Stimulated activated naive CD8-positive, alpha-beta T cell treated with anti-CD3 and anti-CD28 coated beads, Interleukin-15, Interleukin-2, amounts not matched to agents 100 U/mL and 50 U/mL, for 24 hours (primary cell): ENCODE measurements around the gene PDZD2.

Experiments used
- ATAC-seq: fragments of 150-1000 bp; cut with Tn5 transposase; one replicate; pipeline ENCODE4 v1.10.0; 2021
- DNase-seq: peaks from one replicate; pipeline ENCODE4 v3.0.0; 2021

The PDZD2 gene

GRCh38 chr5:31825518-31826068 is 186.7 kb downstream of the PDZD2 start:
- DNase-seq, result peak; percentile 34
- no peak for ATAC-seq

- DNase-seq (no peak), ATAC-seq (no peak)
Observed at GRCh38 chr5:31827867-31828266, 188.9 kb downstream of the PDZD2 start.

- no peak for ATAC-seq
- DNase-seq, result no peak
Observed at GRCh38 chr5:31832966-31833365, 194.0 kb downstream of the PDZD2 start.

- DNase-seq, result no peak
Observed at GRCh38 chr5:31833710-31834109, 194.8 kb downstream of the PDZD2 start.

GRCh38 chr5:31844622-31845345 is 205.9 kb downstream of the PDZD2 start:
- ATAC-seq (no peak), DNase-seq (no peak)

More at GRCh38 chr5:31833710-31834109, 194.8 kb downstream of the PDZD2 start:
- ATAC-seq, result no peak

- no peak for ATAC-seq
- no peak for DNase-seq
Observed at GRCh38 chr5:31845361-31845760, 206.4 kb downstream of the PDZD2 start.

- no peak for DNase-seq
- no peak for ATAC-seq
Observed at GRCh38 chr5:31846934-31847333, 208.0 kb downstream of the PDZD2 start.

- DNase-seq, result no peak
Observed at GRCh38 chr5:31847354-31847753, 208.4 kb downstream of the PDZD2 start.

GRCh38 chr5:31850981-31851689 is 212.2 kb downstream of the PDZD2 start:
- DNase-seq (no peak), ATAC-seq (no peak)

More at GRCh38 chr5:31847354-31847753, 208.4 kb downstream of the PDZD2 start:
- no peak for ATAC-seq

GRCh38 chr5:31853398-31854135 is 214.6 kb downstream of the PDZD2 start:
- ATAC-seq, result no peak
- no peak for DNase-seq

- DNase-seq, result peak; percentile 6
Observed at GRCh38 chr5:31854181-31855133, 215.5 kb downstream of the PDZD2 start.

GRCh38 chr5:31855134-31856040 is 216.5 kb downstream of the PDZD2 start:
- peak; percentile 16 for DNase-seq
- ATAC-seq, result no peak

More at GRCh38 chr5:31854181-31855133, 215.5 kb downstream of the PDZD2 start:
- ATAC-seq, result no peak

GRCh38 chr5:31859096-31859495 is 220.2 kb downstream of the PDZD2 start:
- DNase-seq (no peak), ATAC-seq (no peak)

- ATAC-seq (no peak), DNase-seq (no peak)
Observed at GRCh38 chr5:31860278-31860677, 221.3 kb downstream of the PDZD2 start.

- ATAC-seq (no peak), DNase-seq (no peak)
Observed at GRCh38 chr5:31860726-31861433, 221.9 kb downstream of the PDZD2 start.

- ATAC-seq (no peak), DNase-seq (no peak)
Observed at GRCh38 chr5:31861601-31862000, 222.7 kb downstream of the PDZD2 start.

GRCh38 chr5:31863991-31864411 is 225.1 kb downstream of the PDZD2 start:
- DNase-seq, result no peak
- no peak for ATAC-seq

- DNase-seq, result no peak
- ATAC-seq, result no peak
Observed at GRCh38 chr5:31866166-31866565, 227.2 kb downstream of the PDZD2 start.

- DNase-seq, result no peak
- no peak for ATAC-seq
Observed at GRCh38 chr5:31867219-31867618, 228.3 kb downstream of the PDZD2 start.

- ATAC-seq, result no peak
Observed at GRCh38 chr5:31880449-31880848, 241.5 kb downstream of the PDZD2 start.

More at GRCh38 chr5:31880449-31880848, 241.5 kb downstream of the PDZD2 start:
- no peak for DNase-seq
